Right cardiac atrium (tissue), 5 donors: ENCODE data around the gene CENPX. TPM values are rescaled to one million over a fixed set of nuclear protein-coding genes. Genes with fewer than 3 reads are reported as not detected.

ENCODE experiments used
- ATAC-seq, 2 donors: fragments of 200-7000 bp; cut with Tn5 transposase; one replicate each; pipeline versions ENCODE4 v1.8.0 to v1.9.1; 2020; ENCODE audit warnings: moderate library complexity in 2 of 2, mild to moderate bottlenecking in 1 of 2
- DNase-seq, 3 donors: peaks; one replicate each; pipeline ENCODE4 v3.0.0-alpha.2; 2020
- H3K27ac ChIP-seq: one replicate; pipeline ENCODE4 v1.5.1; 2013; ENCODE audit warnings: mild to moderate bottlenecking, low read length, control low read depth, moderate library complexity
- H3K27me3 ChIP-seq: one replicate; pipeline ENCODE4 v1.6.1; 2013; ENCODE audit not compliant: control insufficient read depth, insufficient read depth
- H3K4me1 ChIP-seq: one replicate; pipeline ENCODE4 v1.6.1; 2013; ENCODE audit warnings: low read length; ENCODE audit not compliant: control insufficient read depth, insufficient read depth
- H3K4me3 ChIP-seq: one replicate; pipeline ENCODE4 v1.5.1; 2013; ENCODE audit warnings: low read length, control low read depth
- H3K9me3 ChIP-seq: one replicate; pipeline ENCODE4 v1.6.1; 2013; ENCODE audit warnings: low read length; ENCODE audit not compliant: control insufficient read depth
- WGBS: extraction: QIAGEN DNeasy Blood & Tissue Kit; methylation state at CpG from one replicate; pipeline ENCODE4 v1.1.7; 2013; 5-methylcytosine and 5-hydroxymethylcytosine counted together
- intact Hi-C, 4 donors: fragments of 100-400 bp; cut with DNase I; formaldehyde crosslinking; loops; one replicate each; pipeline versions ENCODE4 v1.11.0 to v1.14.0; 2022 to 2023
- polyA plus RNA-seq: library from polyadenylated mRNA; stranded (reverse); fragments of 200-250 nt; gene quantifications from one replicate; pipeline ENCODE4 v1.2.3, GENCODE V29; 2013
- total RNA-seq, 4 donors: library from RNA; stranded (reverse); fragmentation: NEBNext Ultra II Directional; extraction: Animal tissue kit (Norgen Biotek cat#: 25700); gene quantifications; one replicate each; pipeline ENCODE4 v1.2.1, GENCODE V29; 2021
- donor health status: healthy with polysubstance abuse.
- donor health status: DM: no; HTN: yes; CAD: no.
- donor health status: DM: no; HTN: no; CAD: no.
- donor health status: DM: no; HTN: yes; CAD: no; lungs with severe emphysema.
- donor health status: DM: yes; HTN: yes; CAD: no.

CENPX gene
- total and polyA plus RNA-seq, 5 donors = 20.1 to 31.2 (median 27.9) TPM

DNA sequence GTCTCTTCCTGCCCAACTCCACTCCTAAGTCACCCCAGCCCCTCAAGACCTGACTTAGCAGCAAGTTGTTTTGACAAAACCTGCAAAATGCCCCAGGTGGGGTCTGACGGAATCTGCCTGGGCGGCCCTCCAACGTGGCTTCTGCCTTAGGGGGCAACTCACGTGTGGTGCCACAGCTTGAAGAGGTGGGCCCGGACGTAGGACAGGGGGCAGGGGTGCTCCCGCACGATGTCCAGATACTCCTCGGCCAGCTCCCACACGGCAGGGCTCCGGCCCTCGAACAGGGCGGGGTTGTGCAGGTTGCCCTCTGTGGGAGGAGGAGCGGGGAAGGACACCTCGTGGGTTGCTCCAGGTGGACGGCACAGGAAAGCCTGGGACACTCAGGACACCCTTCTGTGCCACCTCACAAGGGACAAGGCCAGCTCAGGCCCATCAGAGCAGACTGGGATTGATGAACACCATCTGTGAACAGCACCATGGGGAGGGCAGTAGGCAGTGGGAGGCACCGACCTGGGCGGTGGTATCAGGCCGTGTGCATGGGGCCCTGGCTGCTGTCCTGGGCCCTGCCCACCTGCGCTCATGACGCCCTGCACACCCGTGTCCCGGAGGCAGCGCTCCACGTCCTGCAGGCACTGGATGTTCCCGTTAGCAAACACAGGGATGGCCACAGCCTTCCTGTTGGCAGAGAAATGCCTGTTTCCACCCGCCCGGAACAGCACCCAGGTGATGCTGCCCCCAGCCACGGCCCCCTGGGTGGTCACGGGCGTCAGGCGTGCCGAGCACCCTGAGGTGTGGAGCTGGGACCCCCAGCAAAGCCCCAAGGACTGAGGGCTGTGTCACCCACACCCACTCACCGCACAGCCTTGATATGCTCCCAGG, 38.6 kb upstream of the CENPX start:
- intact Hi-C loops = no loop called here
- no peak for ATAC-seq
- peaks cover 6% of the 10 kb centered on the region for H3K4me1 ChIP-seq
- no peaks in the 10 kb centered on the region for H3K9me3 ChIP-seq
- peak; percentile 9 to 43 (median 41) for DNase-seq
- H3K27ac ChIP-seq = no peak overlapping the region
- H3K27me3 ChIP-seq = no peaks in the 10 kb centered on the region
- WGBS = 86% methylated on average over 34 of the region's 34 CpGs
- H3K4me3 ChIP-seq = no peak overlapping the region

DNA sequence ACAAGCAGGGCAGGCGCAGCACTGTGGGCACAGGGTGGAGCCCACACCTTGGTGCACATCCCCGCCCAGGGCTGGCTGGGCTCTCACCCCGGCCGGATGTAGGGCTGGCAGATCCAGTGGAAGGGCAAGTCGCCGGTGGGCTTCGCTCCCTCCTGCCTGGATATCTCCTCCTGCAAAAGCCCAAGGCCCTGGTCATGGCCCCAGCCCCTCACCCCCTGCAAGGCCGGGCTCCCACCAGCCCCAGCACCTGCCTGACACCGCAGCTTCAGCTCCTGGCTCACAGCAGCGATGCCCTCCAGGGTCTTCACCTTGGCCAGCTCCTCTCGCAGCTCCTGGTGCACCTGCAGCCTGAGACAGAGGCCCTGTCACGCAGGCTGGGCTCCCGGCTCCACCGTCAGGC, 37.9 kb upstream of the CENPX start:
- 86% methylated on average over 14 of the region's 14 CpGs for WGBS
- intact Hi-C loops = no loop called here
- peak; percentile 10 to 57 (median 38) for DNase-seq

DNA sequence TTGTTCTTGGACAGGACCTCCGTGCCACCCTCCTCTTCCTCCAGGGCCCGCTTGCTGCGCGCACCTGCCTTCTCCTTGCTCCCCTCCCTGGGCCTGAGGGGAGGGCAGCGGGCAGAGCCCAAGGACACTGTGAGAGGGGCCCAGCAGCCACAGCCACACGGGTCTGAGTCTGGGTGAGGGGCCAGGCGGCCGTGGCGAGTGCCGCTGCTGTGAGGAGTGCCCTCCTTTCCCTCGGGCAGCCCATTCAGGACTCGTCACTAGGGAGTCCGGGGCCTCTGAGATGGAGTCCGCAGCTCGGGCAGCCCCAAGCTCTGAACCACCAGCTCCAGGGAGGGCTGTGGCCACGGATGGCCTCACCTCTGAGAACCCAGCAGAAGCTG, 37.3 kb upstream of the CENPX start:
- intact Hi-C loops = no loop called here
- H3K27ac ChIP-seq = no peak overlapping the region
- no peaks in the 10 kb centered on the region for H3K9me3 ChIP-seq
- no peak overlapping the region for H3K4me3 ChIP-seq
- DNase-seq (peak; percentile 5 to 53 (median 41)), ATAC-seq (no peak)
- peaks cover 6% of the 10 kb centered on the region for H3K4me1 ChIP-seq
- 79% methylated on average over 16 of the region's 16 CpGs for WGBS
- no peaks in the 10 kb centered on the region for H3K27me3 ChIP-seq

More for the DNA sequence above, 37.9 kb upstream of the CENPX start:
- Histone ChIP-seq H3K27ac (no peak overlapping the region), H3K4me3 (no peak overlapping the region), H3K9me3 (no peaks in the 10 kb centered on the region), H3K27me3 (no peaks in the 10 kb centered on the region), H3K4me1 (peaks cover 6% of the 10 kb centered on the region)
- no peak for ATAC-seq

DNA sequence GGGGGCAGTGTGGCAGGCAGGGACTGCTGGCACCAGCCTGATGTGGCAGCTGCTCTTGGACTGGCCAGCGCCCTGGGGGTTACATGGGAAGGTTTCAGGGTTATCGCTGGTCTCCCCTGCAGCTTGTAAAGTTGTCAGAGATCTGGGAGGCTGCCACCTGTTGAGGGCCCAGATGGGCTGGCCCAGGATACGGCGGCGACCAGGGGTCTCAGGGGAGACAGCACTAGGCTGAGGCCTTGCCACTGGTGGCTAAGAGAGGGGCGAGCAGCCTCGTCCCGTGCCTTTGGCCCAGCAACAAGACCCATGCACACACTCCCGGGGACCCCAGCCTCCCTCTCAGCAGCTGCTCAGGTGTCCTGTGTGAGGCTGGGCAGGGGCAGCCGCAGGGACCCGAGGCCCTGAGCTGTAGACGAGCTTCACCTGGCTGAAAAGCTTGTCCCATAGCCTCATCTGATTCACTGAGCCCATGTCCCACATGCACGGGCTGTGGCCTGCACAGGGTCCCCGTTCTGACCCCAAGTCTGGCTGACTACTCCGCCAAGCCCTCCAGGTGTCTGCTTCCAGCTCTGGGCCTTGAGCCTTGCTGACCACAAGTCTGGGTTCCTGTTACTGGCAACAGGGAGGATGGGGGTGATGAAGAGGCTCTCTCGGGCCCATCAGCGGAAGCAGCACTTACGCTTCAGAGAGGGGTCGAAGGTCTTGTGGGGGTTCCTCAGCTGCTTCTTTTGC, 36.8 kb upstream of the CENPX start:
- Histone ChIP-seq H3K27ac (no peak overlapping the region), H3K9me3 (no peaks in the 10 kb centered on the region), H3K4me1 (peaks cover under 1% of the 10 kb centered on the region), H3K27me3 (no peaks in the 10 kb centered on the region), H3K4me3 (no peak overlapping the region)
- intact Hi-C loops = no loop called here
- WGBS = 67% methylated on average over 19 of the region's 19 CpGs
- DNase-seq (peak in 2 of 3 donors; percentile 50 to 55), ATAC-seq (no peak)

GRCh38 chr17:82058855-82059249, 36.2 kb upstream of the CENPX start:
- Histone ChIP-seq H3K27me3 (no peaks in the 10 kb centered on the region), H3K27ac (no peak overlapping the region), H3K9me3 (no peaks in the 10 kb centered on the region), H3K4me1 (no peaks in the 10 kb centered on the region), H3K4me3 (no peak overlapping the region)
- ATAC-seq (no peak), DNase-seq (peak in 1 of 3 donors; percentile 42)
- intact Hi-C loops = no loop called here
- 71% methylated on average over 10 of the region's 10 CpGs for WGBS

DNA sequence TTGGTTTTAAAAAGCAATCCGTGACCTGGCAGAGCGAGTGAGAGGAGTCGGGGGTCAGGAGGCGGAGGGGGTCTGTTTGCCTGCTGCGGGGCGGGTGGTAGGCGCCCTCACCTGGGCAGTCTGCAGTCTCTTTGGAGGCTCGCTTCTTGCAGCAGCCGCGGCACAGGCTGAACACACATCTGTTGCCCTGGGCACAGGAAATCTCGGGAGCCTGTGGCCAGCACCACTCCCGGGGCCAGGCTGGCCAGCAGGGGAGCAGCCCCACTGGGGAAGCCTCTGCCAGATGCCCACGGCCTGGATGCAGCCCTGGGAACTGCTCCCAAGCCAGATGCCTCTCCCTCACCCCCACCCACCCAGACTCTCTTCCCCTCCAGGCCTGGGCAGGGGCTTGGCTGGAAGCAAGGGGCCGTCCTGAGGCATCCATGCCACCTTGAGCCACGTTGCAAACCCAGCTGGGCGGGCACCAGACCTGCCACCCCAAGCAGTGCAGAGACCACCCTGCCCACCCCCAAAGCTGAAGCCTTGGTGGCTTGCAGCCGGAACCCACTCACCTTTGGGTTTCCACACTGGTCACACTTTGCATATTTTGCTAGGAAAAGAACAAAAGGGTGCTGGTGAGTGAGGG, 35.7 kb upstream of the CENPX start:
- H3K4me1 ChIP-seq = no peaks in the 10 kb centered on the region
- H3K27ac ChIP-seq = no peak overlapping the region
- DNase-seq (peak in 1 of 3 donors; percentile 51), ATAC-seq (no peak)
- intact Hi-C loops = no loop called here
- no peak overlapping the region for H3K4me3 ChIP-seq
- no peaks in the 10 kb centered on the region for H3K9me3 ChIP-seq
- no peaks in the 10 kb centered on the region for H3K27me3 ChIP-seq
- WGBS = 77% methylated on average over 17 of the region's 17 CpGs

DNA sequence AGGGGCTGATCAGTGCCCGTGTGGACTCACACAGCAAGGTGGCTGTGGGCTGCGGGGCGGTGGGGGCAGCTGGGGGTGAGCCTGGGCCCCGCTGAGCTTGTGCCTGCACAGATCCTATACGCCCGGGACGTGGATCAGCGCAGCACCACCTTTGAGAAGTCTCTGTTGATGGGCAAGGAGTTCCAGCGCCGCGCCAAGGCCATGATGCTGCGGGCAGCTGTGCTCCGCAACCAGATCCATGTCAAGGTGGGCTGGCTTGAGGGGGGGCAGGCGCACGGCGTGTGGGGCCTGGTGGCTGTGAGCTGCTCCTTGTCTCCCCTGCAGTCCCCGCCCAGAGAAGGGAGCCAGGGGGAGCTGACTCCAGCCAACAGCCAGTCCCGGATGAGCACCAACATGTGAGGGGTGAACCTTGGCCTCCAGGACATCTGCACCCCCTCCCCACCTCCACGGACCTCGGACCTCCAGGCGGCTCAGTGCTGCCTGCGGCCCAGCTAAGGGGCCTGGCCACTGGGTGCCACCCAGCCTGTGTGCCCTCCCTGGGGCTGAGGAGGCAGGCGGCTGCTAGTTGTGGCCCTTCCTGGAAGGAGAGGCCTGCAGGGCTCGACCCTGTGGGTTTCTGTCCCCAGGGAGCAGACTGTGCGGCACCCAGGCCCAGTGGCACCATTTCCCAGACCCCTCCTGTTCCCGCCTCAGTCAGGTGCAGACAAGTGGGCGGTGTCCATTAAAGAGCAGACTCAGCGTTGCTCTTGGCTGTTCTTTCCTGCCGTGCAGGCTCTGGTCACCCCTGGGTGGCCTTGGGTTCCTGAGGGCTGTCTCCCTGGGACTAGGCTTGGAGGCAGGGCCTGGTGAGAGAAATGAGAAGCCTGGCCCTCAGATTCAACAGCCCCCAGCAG, 34.3 kb upstream of the CENPX start:
- no peak overlapping the region for H3K4me3 ChIP-seq
- no peak overlapping the region for H3K27ac ChIP-seq
- ATAC-seq (no peak), DNase-seq (peak in 1 of 3 donors; percentile 54)
- 82% methylated on average over 29 of the region's 29 CpGs for WGBS
- no peaks in the 10 kb centered on the region for H3K27me3 ChIP-seq
- H3K4me1 ChIP-seq = peaks cover 7% of the 10 kb centered on the region
- intact Hi-C loops = no loop called here
- H3K9me3 ChIP-seq = no peaks in the 10 kb centered on the region

DNA sequence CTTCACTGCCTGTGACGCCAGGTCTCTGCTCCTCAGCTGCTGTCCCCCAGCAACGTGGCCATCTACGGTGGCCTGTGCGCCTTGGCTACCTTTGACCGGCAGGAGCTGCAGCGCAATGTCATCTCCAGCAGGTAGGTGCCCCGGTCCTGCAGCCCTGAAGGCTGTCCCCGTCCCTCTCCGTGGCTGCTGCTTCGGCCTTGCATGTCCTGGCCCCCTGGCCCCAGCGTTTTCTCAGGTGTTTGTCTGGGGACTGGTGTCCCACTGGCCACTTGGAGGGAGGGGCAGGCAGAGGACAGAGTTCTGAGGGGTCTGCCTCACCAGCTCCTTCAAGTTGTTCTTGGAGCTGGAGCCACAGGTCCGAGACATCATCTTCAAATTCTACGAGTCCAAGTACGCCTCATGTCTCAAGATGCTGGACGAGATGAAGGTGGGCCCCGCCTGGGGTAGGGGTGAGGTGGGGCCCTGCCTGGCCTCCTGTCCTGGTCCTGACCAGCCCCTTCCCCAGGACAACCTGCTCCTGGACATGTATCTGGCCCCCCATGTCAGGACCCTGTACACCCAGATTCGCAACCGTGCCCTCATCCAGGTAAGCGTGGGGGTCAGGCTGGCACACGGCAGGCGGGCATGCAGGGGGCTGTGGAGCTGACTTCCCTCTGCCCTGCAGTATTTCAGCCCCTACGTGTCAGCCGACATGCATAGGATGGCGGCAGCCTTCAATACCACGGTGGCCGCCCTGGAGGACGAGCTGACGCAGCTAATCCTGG, 33.5 kb upstream of the CENPX start:
- H3K27me3 ChIP-seq = no peaks in the 10 kb centered on the region
- H3K4me1 ChIP-seq = peaks cover 7% of the 10 kb centered on the region
- no peak overlapping the region for H3K4me3 ChIP-seq
- peak in 1 of 3 donors; percentile 44 for DNase-seq
- intact Hi-C loops = no loop called here
- 89% methylated on average over 28 of the region's 28 CpGs for WGBS
- H3K27ac ChIP-seq = no peak overlapping the region
- H3K9me3 ChIP-seq = no peaks in the 10 kb centered on the region
- ATAC-seq = no peak

DNA sequence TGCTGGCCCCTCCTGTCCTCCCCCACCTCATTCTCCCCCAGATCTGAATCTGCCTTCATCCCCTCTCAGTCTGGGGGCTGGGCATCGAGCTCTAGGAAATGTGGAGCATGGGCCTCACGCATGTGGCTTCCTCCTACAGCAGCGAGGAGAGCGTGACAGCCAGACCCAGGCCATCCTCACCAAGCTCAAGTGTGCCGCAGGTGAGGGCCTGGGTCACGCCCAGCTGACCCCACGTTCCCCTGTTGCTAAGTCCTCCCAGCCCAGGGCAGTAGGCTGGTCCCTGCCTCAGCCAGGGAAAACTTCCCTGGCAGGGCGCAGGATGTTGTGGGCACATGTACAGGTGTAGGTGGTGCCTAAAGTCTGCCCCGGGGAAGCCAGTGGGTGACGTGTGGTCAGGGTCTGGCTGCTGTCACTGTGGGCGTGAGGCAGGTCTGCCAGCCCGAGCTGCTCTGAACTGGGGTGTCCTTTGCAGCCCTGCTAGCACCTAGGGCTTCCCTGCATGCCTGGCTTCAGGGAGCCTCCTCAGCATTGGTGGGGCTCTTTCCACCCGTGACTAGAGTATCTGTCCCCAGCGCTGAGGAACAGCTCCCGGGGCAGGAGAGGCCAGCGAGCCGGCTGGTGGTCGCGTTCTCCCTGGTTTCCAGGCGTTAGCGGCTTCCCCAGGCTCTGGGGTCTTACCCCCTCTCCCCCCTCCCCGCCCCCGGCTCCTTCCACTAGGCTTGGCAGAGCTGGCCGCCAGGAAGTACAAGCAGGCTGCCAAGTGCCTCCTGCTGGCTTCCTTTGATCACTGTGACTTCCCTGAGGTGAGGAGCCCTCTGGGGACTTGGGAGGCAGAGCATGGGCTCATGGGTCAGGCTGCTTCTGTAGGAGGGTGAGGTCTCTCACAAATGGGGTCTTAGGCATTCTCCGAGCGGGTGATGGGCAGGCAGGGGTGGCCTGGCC, 32.6 kb upstream of the CENPX start:
- Histone ChIP-seq H3K27me3 (no peaks in the 10 kb centered on the region), H3K9me3 (no peaks in the 10 kb centered on the region), H3K27ac (no peak overlapping the region), H3K4me3 (no peak overlapping the region), H3K4me1 (peaks cover 7% of the 10 kb centered on the region)
- DNase-seq (peak in 1 of 3 donors; percentile 58), ATAC-seq (no peak)
- intact Hi-C loops = no loop called here
- 81% methylated on average over 26 of the region's 26 CpGs for WGBS
